NOMO-1 (cell line): ENCODE results near the gene CMYA5.
"Not testable (repeated sequence)": the region's sequence is repeated elsewhere in the genome, so short reads cannot be mapped to it uniquely, and the experiment has no call there.

Source experiments
- DNase-seq, 2 experiments: peaks; one replicate each; lab custom pipeline; 2025; ENCODE audit not compliant: unreplicated experiment in 2 of 2; lab: John Stamatoyannopoulos, UW

The CMYA5 gene

DNA sequence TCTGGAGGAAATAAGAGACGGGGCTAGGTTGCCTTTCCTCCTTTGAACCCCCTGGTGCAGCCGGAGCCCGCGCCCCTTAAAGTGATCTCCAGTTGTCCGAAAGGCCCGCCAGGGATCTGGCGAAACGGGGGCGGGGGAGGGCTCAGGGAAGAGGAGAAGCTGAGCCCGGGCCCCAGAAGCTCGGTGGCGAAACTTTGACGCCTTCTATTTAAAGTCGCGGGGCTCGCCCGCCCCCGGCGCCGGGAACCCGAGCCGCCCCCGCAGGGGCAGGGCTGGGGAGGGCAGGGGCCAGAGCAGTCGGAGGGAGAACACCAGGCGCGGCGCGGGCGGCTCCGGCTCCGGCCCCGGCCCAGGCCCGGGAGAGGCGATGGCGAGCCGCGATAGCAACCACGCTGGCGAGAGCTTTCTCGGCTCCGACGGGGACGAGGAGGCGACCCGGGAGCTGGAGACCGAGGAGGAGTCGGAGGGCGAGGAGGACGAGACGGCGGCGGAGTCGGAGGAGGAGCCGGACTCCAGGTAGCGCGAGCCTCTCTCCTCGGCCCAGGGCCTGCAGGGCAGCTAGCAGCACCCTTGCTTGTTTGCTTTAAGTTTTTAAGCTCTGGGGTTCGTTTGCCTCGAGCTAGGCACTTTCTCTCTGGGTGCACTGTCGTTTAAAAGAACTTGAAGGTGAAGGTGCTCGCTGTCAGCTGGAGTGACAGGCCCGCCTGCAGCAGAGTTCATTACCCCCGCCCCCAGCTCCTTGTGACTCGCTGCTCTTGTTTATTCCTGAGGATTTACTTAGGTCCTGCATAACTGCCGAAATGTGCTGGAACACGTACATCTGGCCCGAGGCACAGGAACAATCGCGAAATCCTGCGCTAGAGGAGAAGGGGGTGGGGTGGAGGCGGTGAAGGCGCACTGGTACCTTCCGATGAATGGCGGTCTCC, at the start of gene CMYA5:
Gene CMYA5, plus strand, starts transcription at position 296 of the 926 bp plus-strand sequence. Its CDS starts 72 bp downstream, at position 368.
- no peak for DNase-seq

DNA sequence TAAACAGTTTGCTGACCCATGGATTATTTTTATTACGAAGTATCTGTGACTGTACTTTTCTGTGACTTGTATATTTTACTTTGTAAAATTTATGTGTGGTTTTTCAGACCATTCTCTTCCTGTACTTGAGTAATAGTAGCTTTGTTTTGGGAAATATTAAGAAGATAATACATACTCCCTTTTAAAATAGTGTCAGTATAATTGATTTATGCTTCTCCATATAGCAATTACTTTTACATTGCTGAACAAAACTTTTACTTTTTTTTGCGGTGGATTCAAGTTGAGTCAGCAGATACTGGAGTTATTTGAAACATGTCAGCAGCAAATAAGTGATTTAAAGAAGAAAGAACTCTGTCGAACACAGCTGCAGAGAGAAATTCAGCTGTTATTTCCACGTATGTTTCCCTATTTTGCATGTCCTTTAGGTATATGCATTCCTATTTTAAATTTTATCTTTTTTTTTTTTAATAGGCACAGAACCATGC, 49.0 kb upstream of the CMYA5 start:
- no peak for DNase-seq

GRCh38 chr5:79641414-79641813, 48.2 kb upstream of the CMYA5 start:
- DNase-seq = no peak

DNA sequence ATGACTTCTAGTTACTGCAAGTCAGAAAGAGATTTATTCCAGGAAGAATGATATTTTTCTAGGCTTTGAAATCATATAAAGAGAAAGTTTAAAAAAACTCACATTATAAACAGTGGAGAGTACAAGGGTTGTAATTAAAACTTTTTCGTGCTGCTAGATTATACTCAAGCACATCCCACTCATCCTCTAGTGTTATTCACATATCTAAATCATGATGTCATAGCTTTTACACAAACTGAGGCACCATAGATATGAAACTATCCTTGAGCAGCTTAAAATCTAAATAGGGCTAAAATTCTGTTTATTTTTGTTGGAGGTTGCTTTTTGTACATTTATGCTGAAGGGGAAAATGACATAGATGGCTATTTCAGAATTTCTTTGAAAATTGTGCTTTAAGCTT, 47.4 kb upstream of the CMYA5 start:
- DNase-seq = no peak

DNA sequence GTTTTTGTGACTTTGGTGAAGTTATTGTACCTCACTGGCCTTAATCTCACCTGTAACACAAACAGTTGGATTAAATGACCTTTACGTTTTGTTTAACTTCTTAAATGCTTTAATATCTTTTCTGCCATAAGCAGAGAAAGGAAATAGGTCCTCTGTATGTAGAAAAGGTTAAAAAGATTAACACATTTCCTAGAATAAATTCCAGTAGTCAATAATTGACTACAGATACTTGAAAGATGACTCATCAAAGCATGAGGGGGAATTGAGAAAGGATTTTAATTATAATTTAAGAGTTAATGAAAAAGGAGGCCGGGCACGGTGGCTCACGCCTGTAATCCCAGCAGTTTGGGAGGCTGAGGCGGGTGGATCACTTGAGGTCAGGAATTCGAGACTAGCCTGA, 35.8 kb upstream of the CMYA5 start:
- DNase-seq = no peak

DNA sequence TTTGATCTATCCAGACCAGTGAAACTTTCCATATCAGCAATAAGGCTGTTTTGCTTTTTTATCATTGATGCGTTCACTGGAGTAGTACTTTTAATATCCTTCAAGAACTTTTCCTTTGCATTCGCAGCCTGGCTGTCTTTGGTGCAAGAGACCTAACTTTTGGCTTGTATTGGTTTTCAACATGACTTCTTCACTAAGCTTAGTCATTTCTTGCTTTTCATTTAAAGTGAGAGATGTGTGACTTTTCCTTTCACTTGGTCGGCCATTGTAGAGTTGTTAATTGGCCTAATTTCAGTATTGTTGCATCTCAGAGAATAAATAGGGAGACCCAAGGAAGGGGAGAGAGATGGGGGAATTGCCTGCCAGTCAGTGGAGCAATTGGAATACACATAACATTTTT, 26.4 kb upstream of the CMYA5 start:
- DNase-seq = no peak

GRCh38 chr5:79666758-79667157, 22.9 kb upstream of the CMYA5 start:
- DNase-seq = no peak

- DNase-seq = no peak
Observed at GRCh38 chr5:79672392-79672791, 17.2 kb upstream of the CMYA5 start.

DNA sequence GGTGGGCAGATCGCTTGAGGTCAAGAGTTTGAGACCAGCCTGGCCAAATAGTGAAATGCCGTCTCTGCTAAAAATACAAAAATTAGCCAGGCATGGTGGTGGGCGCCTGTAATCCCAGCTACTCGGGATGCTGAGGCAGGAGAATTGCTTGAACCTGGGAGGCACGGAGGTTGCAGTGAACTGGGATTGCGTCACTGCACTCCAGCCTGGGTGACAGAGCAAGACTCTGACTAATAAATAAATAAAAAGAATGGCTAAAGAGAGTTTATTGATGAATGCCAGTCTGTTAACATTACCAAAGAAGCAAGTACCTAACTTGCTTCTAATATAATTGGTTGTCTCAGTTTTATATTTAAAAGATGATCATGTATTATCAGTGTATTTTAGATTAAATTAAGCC, 13.3 kb upstream of the CMYA5 start:
- not testable (repeated sequence) for DNase-seq

DNA sequence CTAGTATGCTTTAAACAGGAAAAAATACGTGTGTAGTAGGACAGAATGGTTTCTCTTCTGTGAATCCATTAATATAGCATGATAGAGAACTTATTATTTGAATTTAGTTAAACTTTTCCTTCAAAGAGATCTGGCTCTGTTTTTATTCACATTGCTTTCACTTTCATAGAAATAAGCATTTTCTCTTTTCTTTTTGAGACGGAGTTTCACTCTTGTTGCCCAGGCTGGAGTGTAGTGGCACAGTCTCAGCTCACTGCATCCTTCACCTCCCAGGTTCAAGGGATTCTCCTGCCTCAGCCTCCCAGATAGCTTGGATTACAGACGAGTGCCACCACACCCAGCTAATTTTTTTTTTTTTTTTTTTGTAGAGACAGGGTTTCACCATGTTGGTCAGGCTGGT, 7.5 kb upstream of the CMYA5 start:
- DNase-seq = not testable (repeated sequence)

DNA sequence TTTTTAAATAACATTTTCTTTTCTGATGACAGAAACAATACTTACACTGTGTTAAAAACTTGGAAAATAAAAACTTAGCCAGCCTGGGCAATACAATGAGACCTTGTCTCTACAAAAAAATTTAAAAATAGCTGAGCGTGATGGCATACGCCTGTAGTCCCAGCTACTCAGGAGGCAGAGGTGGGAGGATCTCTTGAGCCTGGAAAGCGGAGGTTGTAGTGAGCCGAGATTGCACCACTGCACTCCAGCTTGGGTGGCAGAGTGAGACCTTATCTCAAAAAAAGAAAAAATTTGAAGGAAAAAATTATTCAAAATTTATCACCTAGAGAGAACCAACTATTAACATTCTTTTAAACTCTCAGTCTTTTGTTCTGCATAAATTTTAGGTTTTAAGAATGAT, 4.9 kb upstream of the CMYA5 start:
- no peak for DNase-seq

- DNase-seq = no peak
Observed at GRCh38 chr5:79685627-79686026, 4.0 kb upstream of the CMYA5 start.

GRCh38 chr5:79686799-79687198, 2.8 kb upstream of the CMYA5 start:
- no peak for DNase-seq

- no peak for DNase-seq
Observed at GRCh38 chr5:79687889-79688288, 1.7 kb upstream of the CMYA5 start.

GRCh38 chr5:79691007-79691406, 1.4 kb downstream of the CMYA5 start:
- DNase-seq = no peak

DNA sequence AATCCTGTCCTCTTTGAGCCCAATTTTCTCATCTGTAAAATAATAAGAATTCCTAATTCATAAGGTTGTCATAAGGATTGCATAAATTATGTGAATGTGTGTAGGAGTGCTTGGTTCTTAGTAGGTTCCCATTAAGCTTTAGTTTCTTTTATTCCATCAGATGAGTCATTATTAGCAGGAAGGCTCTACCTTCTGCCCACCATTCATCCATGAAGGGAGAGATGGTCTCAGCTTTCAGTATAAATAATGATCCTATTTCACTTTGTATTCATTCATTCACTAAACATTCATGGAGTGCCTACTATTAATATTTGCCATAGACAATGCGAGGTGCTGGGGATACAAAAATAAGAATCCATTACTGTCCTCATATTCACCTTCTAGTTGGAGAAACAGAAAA, 3.0 kb downstream of the CMYA5 start:
- no peak for DNase-seq

DNA sequence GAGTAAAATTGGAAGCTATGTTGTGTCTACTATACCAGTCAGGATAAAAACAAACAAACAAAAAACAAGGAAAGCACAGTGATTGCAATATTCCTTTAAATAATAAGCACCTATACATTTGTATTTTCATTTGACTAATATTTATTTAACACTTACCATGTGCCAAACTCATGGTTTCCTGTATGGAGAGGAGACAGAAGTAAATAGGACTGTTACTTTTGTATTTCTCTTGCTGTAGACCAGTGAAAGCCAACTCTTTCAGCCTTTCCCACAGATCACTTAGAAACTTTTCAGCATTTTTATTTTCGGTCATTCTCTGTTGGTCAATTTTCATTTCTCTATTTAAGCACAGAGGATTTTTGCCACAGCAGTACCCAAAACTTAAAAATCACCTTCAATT, 4.5 kb downstream of the CMYA5 start:
- DNase-seq = no peak

DNA sequence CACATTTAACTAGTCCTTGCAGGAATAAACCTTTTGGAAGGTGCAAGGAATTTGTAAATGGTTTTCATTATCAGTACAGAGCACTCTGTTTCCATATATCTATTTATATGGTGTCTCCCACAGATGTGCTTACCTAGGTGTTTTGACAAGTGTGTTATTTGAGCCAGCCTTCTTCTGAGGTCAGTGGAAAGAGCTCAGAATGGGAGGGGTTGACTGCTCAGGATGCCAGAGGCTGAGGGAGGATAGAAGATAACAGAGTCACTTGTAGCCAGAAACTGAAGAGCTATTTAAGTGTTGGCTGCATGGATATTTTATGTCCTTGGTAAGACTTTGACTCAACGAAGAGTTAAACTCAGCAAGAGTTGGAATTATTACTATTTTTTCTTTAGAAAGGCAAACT, 5.0 kb downstream of the CMYA5 start:
- no peak for DNase-seq

DNA sequence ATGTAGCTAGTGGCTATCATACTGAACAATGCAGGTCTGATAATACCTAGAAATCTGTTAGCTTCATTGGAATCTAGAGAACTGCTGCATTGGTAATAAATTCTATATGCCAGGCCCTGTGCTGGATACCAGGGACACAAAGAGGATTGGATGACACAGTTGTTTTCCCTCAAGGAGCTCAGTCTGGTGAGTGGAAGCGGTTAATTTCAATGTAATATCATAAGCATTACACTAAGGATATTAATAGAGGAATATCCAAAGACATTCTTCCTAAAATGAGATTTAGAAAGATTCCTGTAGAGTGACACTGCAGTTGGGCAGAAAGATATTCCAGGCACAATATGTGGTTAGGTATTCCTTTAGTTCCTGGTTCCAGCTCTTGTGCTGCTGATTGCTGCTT, 5.9 kb downstream of the CMYA5 start:
- DNase-seq = no peak

DNA sequence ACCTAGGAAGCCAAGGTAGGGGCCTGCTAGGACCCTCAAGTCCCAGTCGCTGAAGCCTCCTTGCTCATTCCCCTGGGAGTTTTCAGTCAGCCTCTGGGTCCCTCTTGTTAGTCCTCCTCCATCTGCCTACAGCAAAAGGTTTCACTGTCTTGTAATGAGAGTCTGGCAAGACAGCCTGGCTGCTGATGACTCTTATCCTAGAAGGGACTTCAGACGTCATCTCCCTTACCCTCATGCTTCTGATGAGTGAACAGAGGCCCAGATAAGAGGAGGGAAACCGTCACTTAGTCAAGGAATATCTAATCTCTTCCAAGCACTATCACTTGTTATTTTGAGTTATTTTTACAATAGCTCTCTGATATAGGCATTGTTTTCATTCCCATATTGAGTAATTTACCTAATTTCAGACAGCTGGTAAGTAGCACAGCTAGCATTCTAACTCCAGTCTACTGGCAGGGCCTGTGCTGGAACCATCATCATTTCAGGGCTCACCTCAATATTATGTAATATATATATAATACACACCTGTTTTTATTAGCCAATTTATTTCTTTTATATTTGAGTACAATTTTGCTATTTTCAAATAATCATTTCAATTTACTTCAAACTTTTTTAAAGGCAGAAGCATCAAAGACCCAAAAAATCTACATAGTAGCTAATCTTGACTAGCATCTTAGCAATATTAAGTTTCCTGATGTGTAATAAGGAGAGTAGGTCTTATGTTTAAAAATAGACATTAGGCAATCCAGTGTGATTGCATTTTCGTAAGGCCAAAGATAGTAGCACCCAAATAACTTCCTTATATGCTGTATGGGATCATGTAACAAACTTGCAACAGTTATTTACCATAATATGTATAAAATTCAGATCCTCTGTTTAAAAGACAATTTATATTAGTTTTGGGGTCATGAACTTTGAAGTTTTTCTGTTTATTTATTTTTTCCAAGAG, 7.9 kb downstream of the CMYA5 start:
- DNase-seq = peak; percentile 63 to 94

DNA sequence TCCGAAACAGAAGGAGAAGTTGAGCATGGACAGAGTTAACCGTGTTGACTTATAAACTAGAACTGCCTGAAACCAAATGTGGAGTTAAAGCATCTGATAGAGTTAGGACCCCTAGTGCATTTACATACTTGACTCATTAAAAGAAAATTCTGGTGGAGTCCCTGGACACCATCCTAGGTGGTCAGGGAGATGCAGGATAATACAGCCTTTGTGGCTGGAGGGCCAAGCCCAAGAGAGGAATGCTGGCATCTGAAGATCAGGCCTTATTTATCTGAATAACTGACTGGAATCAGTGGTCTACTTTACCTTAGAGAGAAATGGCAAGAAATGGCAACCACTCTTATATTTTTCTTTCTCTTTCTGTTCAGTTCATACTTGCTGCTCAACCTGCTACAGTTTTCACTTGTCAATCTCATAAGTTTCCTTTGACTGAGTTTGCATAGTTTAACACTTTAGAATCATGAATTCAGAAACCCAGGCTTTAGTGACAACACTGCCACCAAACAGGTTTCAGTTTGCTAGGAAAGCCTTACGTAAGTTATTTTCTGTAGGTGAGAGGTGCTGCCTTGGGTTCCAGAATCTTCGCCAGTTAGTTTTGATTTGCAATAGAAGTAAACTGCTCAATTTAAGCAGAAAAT, 10.2 kb downstream of the CMYA5 start:
- DNase-seq = peak in 1 of 2 experiments; percentile 7
